ENCODE measurements around the gene NCS1.

The NCS1 gene

DNA sequence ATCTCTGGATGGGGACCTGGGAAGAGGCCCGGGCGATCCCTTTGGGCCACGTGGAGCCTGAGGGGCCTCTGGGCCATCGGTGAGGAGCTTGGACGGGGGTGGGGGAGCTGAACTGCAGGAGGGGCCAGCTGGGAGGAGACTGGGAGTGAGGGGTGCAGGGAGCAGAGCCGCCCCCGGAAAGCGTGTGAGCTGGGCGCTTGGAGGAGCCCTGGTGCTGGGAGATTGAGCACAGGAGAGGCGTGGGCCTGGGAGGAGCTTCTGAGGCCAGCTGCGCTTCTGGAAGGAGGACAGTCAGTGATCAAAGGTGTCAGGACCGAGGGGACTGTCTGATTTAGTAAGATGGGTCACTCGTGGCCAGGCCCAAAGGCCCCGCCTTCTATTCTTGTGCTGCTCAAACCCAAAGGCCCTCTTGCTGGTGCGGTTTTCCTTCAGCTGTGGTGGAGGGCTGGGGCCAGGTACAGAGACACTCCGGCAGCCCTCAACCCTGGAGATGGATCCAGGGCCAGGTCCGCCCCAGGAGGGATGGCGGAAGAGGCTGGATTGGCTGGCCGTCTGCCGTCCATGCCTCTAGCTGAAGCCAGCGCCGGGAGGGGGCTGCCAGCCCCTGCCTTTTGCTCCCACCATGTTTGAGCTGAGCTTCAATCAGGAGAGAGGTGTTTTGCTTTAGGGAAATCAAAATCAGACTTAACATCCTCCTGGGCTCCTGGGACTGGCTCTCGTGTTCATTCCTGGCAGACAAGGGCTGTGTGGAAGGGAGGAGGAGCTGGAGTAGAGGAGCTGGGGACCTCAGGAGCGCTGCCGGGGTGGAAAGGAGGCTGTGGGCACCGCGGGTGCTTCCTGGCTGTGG, 21.6 kb downstream of the NCS1 start:
- DNase-seq (ENCODE audit: low read depth in 3 of 3) = no peak

DNA sequence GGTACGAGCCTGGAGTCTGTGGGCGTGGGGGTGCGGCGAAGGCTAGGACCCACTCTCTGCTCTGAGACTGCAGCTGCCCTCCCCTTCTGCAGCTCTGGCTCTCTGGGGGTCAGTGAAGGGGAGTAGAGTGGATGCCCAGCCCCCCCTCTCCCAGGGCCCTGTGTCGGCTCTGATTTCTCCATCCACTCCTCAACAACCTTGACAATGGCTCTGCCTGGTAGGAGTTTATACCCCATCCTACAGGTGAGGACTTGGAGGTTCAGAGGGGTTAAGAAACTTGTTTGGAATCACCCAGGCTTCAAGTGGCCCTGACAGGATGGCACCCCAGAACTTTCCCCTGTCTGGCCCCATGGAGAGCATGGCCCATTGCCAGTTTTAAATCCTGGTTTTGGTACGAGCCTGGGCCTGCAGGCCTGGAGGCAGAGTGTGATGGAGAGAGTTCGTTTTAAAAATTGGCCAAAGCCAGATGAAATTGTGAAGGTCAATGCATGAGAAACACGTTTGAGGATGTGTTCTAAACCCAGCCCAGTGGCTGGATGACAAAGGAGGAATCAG, 22.3 kb downstream of the NCS1 start:
- DNase-seq (ENCODE audit: low read depth in 3 of 3) = no peak

DNA sequence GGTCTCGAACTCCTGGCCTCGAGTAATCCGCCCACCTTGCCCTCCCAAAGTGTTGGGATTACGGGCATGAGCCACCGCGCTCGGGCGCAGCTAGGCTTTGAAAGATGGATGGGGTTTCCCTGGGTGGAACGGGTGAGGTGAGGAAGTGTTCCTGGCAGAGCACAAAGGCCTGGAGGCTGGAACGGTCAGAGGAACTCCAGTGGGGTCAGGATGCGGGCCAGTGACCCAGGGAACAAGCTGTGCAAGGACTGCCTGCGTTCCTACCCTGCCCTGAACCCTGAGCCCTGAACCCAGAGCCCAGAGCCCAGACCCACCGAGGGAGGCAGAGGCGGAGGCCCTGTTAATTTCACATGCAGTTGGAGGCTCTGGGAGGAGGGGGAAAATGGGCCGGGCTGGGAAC, 23.4 kb downstream of the NCS1 start:
- no peak for DNase-seq (ENCODE audit: low read depth in 3 of 3)

DNA sequence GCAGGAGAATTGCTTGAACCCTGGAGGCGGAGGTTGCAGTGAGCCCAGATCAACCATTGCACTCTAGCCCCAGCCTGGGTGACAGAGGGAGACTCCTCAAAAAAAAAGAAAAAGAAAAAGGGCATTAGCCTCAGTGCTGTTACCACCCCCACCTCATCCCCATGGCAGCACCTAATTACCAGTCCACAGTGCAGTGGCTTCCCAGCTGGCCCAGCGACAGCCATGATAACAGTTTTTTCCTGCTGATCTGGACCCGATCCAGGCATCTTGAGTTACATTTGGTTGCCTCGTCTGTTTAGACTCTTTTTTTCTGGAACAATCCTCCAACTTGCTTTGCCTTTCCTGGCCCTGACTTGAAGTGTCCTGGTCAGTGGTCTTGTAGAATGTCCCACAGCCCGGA, 24.4 kb downstream of the NCS1 start:
- no peak for DNase-seq (ENCODE audit: low read depth in 3 of 3)

DNA sequence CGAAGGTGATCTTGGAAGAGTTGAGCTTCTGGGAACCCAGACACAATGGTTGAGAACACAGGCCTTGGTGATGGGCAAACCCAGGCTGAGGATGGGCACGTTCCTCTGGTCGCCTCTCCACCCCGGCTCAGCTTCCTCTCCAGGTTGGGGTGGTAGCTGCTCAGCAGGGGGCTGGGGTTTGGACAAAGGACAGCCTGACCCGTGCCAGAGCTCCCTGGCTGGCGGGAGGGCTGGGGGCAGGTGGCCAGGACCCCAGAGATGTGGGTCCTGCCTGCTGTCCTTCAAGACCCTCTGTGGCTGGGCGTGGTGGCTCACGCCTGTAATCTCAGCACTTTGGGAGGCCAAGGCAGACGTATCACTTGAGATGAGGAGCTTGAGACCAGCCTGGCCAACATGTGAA, 25.2 kb downstream of the NCS1 start:
- no peak for DNase-seq (ENCODE audit: low read depth in 3 of 3)

DNA sequence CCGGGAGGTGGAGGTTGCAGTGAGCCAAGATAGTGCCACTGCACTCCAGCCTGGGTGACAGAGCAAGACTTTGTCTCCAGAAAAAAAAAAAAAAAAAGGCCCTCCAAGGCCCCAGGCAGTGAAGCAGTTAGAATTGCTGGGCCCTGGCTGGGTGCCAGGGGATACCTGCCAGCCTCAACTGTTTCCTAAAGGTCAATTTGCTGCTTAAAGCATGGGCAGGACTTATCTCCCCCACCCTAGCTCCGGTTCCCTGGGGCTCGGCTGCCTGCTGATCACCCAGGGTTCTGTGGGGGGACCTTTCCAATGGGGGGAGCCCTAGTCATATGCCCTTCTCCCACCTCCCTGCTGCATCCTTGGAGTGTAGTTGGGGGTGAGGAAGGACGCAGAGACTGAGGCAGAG, 25.7 kb downstream of the NCS1 start:
- DNase-seq (ENCODE audit: low read depth in 3 of 3) = no peak

DNA sequence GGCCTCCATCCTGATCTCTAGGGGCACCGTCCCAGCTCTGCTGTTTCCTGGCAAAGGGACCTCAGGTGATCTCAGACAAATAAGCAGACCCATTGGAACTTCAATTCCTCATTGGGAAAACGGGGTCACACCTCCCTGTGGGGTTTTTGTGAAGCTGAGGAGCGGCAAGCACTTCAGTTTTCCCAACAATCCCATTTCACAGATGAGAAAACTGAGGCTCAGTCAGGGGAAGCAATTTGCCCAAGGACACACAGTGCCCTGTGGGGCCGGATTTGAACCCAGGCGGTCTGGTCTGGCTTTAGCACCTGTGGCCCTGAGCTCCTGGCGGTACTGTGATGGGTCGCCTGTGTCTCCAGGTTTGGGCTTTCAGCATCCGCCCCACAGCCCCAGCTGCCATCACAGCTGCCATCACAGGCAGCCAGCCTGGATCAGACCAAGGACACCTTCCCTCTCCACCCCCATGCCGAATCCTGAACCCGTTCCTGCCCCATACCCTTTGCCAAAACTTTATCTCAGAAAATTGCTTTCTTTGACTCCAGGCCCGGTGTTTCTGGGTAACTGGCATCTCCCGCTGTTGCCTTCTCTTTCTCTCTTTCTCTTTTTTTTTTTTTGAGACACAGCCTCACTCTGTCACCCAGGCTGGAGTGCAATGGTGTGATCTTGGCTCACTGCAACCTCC, 26.4 kb downstream of the NCS1 start:
- DNase-seq (ENCODE audit: low read depth in 3 of 3) = no peak

DNA sequence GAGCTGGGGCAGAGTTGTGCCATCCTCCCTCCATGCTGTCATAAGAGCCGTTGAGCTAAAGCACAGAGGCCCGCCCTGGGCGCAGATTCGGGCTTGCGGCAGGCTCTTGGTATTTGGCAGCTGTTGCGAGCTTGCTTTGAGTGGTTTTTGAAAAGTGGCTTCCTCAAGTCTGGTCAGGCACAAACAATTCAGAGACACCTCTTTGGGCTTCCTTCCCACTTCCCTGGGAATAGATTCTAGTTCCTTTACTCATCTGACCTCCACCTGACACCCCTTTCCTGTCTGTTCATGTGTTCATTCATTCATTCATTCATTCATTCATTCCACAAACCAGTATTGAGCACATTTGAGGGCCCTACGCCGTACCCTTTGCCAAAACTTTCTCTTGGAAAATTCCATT, 27.4 kb downstream of the NCS1 start:
- DNase-seq (ENCODE audit: low read depth in 3 of 3) = no peak

DNA sequence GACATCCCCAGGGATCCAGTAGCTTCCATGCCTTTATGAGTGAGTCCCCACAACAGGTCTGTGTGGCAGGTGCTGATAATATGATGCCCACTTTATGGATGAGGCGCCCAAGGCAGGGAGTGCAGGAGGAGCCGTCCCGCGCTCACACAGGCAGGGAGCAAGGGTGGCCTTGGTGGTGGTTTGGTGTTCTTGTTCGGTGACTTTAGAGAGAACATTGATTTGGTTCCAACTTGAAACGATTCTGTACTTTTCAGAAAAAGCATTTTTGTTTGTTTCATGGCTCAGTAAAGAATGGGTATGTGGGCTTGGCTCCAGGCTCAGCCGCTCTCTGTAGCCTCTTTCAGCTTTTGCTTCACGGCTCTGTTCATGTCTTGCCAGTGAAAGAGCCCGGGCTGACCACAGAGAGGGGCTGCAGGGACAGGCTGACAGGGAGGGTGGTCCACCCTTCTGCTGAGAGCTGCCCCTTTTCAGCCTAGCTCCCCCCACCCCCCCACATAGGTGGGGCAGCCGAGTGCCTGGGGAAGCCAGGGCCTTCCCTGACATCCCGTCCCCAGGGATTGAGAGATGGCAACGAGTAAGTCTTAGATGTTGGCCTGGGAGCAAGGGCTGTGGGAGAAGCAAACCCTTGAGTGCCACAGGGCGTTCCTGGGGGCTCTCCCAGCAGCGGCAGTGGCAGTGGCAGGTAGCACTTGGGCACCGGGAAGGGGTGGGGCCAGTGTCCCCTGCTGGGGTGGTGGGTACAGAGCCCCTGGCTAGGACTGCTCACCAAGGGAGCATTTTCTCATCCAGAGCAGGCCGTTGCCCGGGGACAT, 28.0 kb downstream of the NCS1 start:
- DNase-seq (ENCODE audit: low read depth in 3 of 3) = no peak

DNA sequence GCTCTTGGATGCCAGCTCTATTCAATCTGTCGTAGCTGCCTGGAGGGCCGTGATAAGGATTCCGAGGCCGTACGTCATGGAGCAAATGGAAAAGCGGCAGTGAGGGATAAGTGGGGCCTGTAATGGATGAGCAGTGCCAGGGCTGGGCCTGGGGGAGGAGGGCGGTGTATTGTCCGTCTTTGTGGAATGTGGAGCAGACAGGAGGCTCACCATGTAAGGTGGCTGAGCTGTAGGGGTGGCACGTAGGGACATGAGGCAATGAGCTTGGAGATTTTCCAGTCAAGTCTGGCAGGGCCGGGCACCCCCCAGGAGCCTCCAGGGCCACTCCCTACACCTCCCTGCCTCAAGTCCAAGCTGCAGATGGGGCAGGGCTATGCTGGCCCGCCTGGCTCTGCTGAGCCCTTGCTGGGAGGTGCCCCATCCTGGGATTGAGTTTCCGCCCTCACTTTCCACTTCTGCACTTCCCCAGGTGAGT, 29.2 kb downstream of the NCS1 start:
- DNase-seq (ENCODE audit: low read depth in 3 of 3) = no peak

DNA sequence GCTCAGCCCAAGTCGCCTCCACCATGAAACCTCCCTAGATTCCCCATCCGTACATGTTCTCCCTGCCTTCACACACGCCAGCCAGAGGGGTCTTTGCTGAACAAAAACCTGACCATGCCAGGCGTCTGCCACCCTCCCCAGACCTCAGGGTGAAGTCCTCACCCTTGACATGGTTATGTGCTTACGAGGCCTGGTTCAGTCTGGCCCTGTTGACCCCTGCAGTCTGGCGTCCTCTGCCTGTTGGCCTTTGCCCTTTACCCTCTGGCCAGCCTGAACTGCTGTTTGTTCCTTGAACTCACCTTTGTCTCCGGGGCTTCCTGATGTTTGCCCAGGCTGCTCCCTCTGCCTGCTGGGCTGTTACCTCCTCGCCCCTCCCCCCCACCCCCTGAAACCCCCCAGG, 29.8 kb downstream of the NCS1 start:
- DNase-seq (ENCODE audit: low read depth in 3 of 3) = no peak

DNA sequence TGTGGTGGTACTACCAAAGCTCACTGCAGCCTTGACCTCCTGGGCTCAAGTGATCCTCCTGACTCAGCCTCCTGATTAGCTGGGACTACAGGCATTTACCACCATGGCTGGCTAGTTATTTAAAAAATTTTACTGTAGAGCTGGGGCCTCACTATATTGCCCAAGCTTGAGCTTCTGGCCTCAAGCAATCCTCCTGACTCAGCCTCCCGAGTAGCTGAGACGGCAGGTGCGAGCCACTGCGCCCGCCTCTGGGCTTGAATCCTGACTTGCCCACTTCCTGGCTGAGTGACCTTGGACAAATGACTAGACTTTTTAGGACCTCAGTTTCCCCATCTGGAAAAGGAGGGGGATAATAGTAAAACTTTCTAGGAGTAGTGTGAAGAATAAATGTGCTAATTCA, 32.1 kb downstream of the NCS1 start:
- DNase-seq (ENCODE audit: low read depth in 3 of 3) = no peak

DNA sequence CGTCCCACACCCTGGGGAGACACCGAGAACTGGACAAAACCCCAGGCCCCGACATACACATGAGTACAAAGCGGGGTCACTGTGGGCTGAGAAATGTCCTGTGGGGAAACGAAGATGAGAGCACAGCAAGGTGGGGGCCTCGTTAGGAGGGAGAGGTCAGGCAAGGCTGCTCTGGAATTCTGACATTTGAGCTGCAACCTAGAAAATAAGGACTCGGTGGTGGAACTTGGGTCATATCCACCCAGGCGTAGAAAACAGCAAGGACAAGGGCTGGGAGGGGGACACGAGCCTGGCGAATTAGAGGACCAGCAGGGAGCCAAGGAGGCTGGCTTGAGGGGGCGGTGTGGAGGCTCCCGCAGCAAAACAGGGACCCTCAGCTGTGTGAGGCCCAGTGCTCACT, 32.8 kb downstream of the NCS1 start:
- DNase-seq (ENCODE audit: low read depth in 3 of 3) = no peak

DNA sequence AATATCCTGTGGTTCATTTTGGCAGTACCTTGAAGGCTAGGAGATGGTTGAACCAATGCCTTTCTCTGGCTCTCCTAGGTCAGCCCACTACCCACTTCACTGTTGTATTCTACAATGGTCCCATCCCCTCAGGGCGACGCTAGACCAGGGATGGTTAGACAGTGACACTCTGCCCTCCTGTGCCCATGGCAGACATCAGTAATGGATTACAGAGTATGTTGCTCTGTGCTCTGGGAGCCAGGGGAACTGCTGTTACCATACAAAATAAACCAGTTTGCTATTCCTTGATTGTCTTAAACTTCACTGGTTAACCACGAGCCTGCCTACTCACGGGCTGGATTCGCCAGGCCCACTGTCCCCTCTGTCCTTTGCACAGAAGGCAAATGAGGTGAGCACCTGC, 33.7 kb downstream of the NCS1 start:
- no peak for DNase-seq (ENCODE audit: low read depth in 3 of 3)

DNA sequence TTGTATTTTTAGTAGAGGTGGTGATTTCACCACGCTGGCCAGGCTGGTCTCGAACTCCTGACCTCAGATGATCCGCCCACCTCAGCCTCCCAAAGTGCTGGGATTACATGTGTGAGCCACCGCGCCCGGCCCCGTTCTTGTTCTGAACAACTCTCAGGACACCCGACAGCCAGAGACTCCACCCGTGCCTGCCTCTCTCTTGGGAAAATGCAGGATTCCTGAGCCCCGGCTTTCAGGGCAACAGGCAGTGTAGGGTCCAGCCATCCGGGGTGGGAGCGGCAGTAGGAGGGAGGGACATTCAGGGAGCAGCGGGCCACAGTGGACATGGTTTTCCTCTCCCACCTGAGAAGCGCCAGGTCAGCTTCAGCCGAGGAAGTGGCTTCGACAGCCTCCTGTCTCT, 34.4 kb downstream of the NCS1 start:
- no peak for DNase-seq (ENCODE audit: low read depth in 3 of 3)

DNA sequence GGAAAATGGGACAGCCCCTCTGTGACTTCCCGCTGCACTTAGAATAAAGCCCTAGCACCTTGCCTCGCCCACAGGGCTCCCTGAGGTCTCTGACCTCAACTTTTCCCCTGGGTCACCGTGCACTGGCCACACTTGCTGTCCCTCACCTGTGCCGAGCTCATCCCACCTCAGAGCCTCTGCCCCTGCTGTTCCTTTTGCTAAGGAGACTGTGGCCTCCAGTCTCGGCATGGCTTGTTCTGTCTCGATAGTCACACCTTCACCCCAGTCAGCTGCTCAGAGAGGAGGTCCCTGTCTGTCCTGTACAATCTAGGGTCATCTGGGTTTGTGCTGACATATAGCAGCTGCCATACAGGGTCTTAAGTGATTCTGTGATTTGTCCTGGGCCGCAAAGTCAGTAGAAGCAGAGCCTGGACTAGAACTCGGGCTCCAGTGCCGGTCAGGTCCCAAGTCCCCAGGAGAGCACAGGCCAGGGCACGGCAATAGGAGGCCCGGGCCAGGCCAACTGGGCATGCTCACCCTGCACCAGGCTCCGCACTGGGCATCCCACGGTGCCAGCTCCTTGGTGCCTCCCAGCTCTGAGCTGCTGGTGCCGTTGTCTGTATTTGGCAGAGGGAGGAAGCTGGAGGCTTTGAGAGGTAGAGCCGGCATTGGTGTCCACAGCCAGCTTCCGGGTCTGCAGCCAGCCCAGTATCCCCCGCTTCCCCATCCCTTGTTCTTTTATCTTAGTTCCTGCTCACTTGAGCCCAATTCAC, 35.2 kb downstream of the NCS1 start:
- no peak for DNase-seq (ENCODE audit: low read depth in 3 of 3)

DNA sequence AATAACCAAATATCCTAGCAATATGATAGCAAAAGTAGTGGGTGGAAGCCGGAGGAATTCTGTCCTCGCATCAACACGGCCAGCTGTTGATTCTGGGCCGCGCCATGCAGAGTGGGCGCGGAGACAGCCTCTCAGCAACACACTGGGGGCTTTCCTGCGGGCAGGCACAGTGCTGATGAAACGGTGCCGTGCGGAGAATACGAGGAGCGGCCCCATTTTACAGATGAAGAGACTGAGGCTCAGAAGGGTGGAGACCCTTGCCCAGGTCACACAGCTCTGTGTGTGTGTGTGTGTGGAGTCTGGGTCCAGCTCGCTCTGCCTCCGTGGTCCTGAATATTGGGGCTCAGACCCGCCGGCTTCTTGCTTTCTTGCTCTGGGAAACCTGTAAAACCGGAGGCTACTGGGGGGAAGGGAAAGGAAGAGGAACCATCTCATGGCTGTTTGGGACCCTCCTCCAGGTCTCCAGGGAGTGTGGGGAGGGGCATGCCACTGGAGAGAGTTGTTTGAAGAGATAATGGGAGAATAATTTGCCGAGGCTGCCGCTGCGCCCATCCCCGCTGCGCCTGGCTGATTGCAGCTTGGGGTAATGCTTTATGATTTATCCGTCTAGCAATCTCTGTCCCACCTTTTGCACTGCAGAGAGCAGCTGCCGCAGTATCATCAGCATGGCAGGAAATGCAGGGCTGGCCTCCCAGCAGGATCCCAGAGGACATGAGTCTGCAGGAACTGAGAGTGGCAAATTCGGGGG, 36.6 kb downstream of the NCS1 start:
- DNase-seq (ENCODE audit: low read depth in 3 of 3) = no peak

DNA sequence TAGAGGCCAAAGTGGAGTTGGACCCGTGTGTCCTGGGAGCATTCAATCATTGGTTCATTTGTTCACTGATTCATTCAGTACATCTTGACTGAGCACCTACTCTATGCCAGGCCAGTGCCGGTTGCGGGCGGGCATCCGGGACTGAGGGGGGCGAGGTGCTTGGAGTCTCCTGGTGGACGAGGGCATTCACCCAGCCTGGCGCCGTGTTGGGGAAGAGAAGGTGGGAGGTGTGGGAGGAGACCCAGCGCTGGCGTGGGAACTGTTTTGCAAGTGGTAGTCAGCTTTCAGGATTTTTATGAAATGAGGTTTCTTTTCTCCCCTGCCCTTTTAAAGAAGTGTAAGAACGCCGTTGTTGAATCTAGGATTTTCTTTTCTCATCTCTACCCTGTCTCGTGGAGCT, 37.2 kb downstream of the NCS1 start:
- DNase-seq (ENCODE audit: low read depth in 3 of 3) = no peak

DNA sequence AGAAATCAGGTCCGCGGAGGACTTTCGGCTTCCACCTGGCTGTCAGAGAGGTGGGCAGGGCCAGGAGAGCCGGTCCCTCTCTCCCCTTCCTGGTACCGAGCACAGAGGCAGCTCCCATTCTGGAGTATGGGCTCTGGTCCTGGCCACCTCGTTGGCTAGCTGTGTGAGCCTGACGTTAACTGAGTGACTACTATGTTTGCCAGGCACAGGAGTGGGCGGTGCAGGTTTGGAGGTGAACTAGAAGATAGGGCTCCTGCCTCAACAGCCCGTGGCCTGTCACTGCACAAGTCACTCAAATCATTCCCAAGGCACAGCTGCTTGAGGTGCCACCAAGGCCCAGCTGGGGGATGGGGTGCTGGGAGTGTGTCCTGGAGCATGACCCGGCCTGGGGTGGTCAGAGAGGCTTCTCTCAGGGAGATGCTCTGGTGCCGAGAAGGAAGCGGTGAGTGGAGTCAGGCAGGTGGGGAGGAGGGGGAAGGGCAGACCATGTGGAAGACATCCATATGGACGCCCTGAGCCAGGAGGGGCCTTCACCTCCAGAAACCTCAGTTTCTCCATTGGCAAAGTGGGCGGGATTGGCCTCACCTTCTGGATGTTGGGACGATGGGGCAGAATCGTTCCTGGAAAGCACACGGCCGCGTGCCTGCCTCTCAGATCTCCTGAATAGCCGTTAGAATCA, 39.5 kb downstream of the NCS1 start:
- no peak for DNase-seq (ENCODE audit: low read depth in 3 of 3)
